Measurements from ENCODE around the gene TOP3A. TPM values are rescaled to one million over a fixed set of nuclear protein-coding genes. Genes with fewer than 3 reads are reported as not detected.

The TOP3A gene
- total RNA-seq, 4 donors from 2014 or later, result 12.0 to 79.0 (median 32.1) TPM

- H3K4me1 ChIP-seq, result no peaks in the 10 kb centered on the region
- in situ Hi-C loops (cut with MboI; ENCODE audit: low pct_ligation_motif_present in 1 of 4, low pct_unique_long_range_greater_than_20kb in 1 of 4, low sequenced_read_pairs in 3 of 4), result no loop called here
- H3K36me3 ChIP-seq, result no peaks in the 10 kb centered on the region
- H3K4me3 ChIP-seq, result no peak overlapping the region
- 92% methylated on average over 20 of the region's 22 CpGs; no CpG with 5 or more reads in 1 of the 2 donors for WGBS, 2 donors (ENCODE audit: low coverage in 1 of 2)
- H3K27ac ChIP-seq, result no peak overlapping the region
- TF ChIP-seq CTCF (IDR thresholded peaks at IDR 0.05), result no peak
- no peak for TF ChIP-seq EP300 (IDR thresholded peaks at IDR 0.05; ENCODE audit: low read depth)
- no peak for TF ChIP-seq POLR2A (IDR thresholded peaks at IDR 0.05)
- TF ChIP-seq POLR2AphosphoS5 (IDR thresholded peaks at IDR 0.05), result no peak
- intact Hi-C loops (cut with DNase I; ENCODE audit: low total_unique reads), result no loop called here
- no peaks in the 10 kb centered on the region for H3K9me3 ChIP-seq
- H3K27me3 ChIP-seq, result no peaks in the 10 kb centered on the region
- no peak for DNase-seq
Measured at GRCh38 chr17:18233803-18234518, 80.8 kb downstream of the TOP3A start.

GRCh38 chr17:18231164-18231563 lies 83.6 kb downstream of the TOP3A start:
- intact Hi-C loops (cut with DNase I; ENCODE audit: low total_unique reads), result no loop called here

GRCh38 chr17:18230288-18231141 lies 84.3 kb downstream of the TOP3A start:
- H3K27me3 ChIP-seq, result no peaks in the 10 kb centered on the region
- in situ Hi-C loops (cut with MboI; ENCODE audit: low pct_ligation_motif_present in 1 of 4, low pct_unique_long_range_greater_than_20kb in 1 of 4, low sequenced_read_pairs in 3 of 4), result no loop called here
- no peak for DNase-seq
- H3K4me3 ChIP-seq, result no peak overlapping the region
- peaks cover 5 to 9% (median 8%) of the 10 kb centered on the region in 4 donors for H3K4me1 ChIP-seq
- H3K36me3 ChIP-seq, result no peaks in the 10 kb centered on the region
- TF ChIP-seq CTCF (IDR thresholded peaks at IDR 0.05) (no peak), EP300 (IDR thresholded peaks at IDR 0.05; ENCODE audit: low read depth) (no peak), POLR2AphosphoS5 (IDR thresholded peaks at IDR 0.05) (no peak), POLR2A (IDR thresholded peaks at IDR 0.05) (no peak)
- no peaks in the 10 kb centered on the region for H3K9me3 ChIP-seq
- no peak overlapping the region for H3K27ac ChIP-seq
- intact Hi-C loops (cut with DNase I; ENCODE audit: low total_unique reads), result no loop called here
- 66% methylated on average over 10 of the region's 14 CpGs; no CpG with 5 or more reads in 1 of the 2 donors for WGBS, 2 donors (ENCODE audit: low coverage in 1 of 2)

More at GRCh38 chr17:18231164-18231563, 83.6 kb downstream of the TOP3A start:
- WGBS, 2 donors (ENCODE audit: low coverage in 1 of 2), result 59 to 76% methylated on average over 3 to 9 of the region's 9 CpGs
- no peak overlapping the region for H3K4me3 ChIP-seq
- peaks cover 4 to 6% (median 5%) of the 10 kb centered on the region in 4 donors for H3K4me1 ChIP-seq
- TF ChIP-seq EP300 (IDR thresholded peaks at IDR 0.05; ENCODE audit: low read depth) (no peak), CTCF (IDR thresholded peaks at IDR 0.05) (no peak), POLR2A (IDR thresholded peaks at IDR 0.05) (no peak), POLR2AphosphoS5 (IDR thresholded peaks at IDR 0.05) (no peak)
- no peak overlapping the region for H3K27ac ChIP-seq
- H3K27me3 ChIP-seq, result no peaks in the 10 kb centered on the region
- DNase-seq, result no peak
- no peaks in the 10 kb centered on the region for H3K36me3 ChIP-seq
- H3K9me3 ChIP-seq, result no peaks in the 10 kb centered on the region
- in situ Hi-C loops (cut with MboI; ENCODE audit: low pct_ligation_motif_present in 1 of 4, low pct_unique_long_range_greater_than_20kb in 1 of 4, low sequenced_read_pairs in 3 of 4), result no loop called here

- Histone ChIP-seq H3K4me3 (no peak overlapping the region), H3K9me3 (no peaks in the 10 kb centered on the region), H3K27ac (no peak overlapping the region), H3K4me1 (peaks cover 5 to 13% (median 12%) of the 10 kb centered on the region in 4 donors), H3K27me3 (no peaks in the 10 kb centered on the region), H3K36me3 (no peaks in the 10 kb centered on the region)
- in situ Hi-C loops (cut with MboI; ENCODE audit: low pct_ligation_motif_present in 1 of 4, low pct_unique_long_range_greater_than_20kb in 1 of 4, low sequenced_read_pairs in 3 of 4) (no loop called here), intact Hi-C loops (cut with DNase I; ENCODE audit: low total_unique reads) (no loop called here)
- 91% methylated on average over 7 of the region's 7 CpGs; no CpG with 5 or more reads in 1 of the 2 donors for WGBS, 2 donors (ENCODE audit: low coverage in 1 of 2)
- no peak for DNase-seq
- TF ChIP-seq CTCF (IDR thresholded peaks at IDR 0.05) (no peak), EP300 (IDR thresholded peaks at IDR 0.05; ENCODE audit: low read depth) (no peak), POLR2A (IDR thresholded peaks at IDR 0.05) (no peak), POLR2AphosphoS5 (IDR thresholded peaks at IDR 0.05) (no peak)
Measured at GRCh38 chr17:18229771-18230170, 85.0 kb downstream of the TOP3A start.

Measured in transverse colon (tissue), 4 donors.